ENCODE results near the gene SHROOM1. TPM values are rescaled to one million over a fixed set of nuclear protein-coding genes. Genes with fewer than 3 reads are reported as not detected.

The SHROOM1 gene
- total RNA-seq, 2 experiments from 2014 or later = 0.60 to 2.4 TPM

DNA sequence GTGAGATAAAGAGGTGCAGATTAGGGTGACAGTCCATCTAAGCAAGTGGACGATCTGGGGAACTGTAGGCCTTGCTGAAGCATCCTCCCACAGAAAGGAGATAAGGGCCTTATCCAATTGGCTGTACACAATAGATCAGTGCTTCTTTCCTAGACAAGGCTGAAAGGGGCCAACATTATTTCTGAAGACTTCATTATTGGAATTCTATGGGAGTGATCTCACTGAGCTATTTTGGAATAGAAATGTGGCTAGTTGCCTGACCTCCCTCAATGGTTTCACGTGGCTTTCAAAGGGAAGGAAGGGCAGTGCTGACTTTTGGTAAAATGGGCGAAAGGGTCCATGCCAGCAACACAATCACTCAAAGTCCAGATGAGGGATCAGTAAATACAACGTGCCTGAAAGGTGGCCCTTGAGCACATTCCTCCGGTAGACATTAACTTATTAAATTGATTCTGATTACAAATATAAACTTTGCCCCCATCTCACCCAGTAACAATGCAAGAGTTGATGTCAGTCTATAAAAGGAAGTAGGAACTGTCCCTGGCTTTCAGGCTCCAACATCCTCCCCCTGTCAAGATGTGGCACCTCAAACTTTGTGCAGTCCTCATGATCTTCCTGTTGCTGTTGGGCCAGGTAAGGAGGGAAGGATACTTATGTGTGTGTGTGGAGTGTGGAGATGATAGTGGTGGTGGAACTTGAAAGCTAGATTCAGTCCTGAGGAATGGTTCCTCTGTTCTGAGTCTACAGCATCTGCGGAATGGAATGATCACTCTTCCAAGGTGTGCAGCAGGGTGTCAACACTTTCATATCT is 42.9 kb upstream of the SHROOM1 start, which contains the start of gene LEAP2:
Gene LEAP2, plus strand, starts transcription at position 550 of the 811 bp plus-strand sequence. Its CDS starts 27 bp downstream, at position 577.
- Histone ChIP-seq H3K9me2 (ENCODE audit: insufficient read depth, low read length) (no peaks in the 10 kb centered on the region), H2AFZ (ENCODE audit: low read length) (no peak within 1 kb of the TSS), H3K79me2 (ENCODE audit: insufficient read depth, low read depth, low read length) (no peaks in the 10 kb centered on the region), H4K20me1 (ENCODE audit: insufficient read depth, low read length) (no peaks in the 10 kb centered on the region), H3K36me3 (ENCODE audit: insufficient read depth, low read length) (peaks cover 81% of the 10 kb centered on the region), H3K9me3 (ENCODE audit: low read length) (no peaks in the 10 kb centered on the region), H3K4me3 (ENCODE audit: low read depth, low read length, poor library complexity, severe bottlenecking) (no peak within 1 kb of the TSS), H3K27ac (ENCODE audit: low read depth, low read length, poor library complexity, severe bottlenecking) (no peak within 1 kb of the TSS), H3K4me1 (ENCODE audit: insufficient read depth, low read length, poor library complexity, severe bottlenecking) (no peaks in the 10 kb centered on the region), H3K4me2 (ENCODE audit: low read length) (no peak within 1 kb of the TSS)
- TF ChIP-seq EZH2phosphoT487 (IDR thresholded peaks at IDR 0.05; ENCODE audit: borderline replicate concordance, low read depth, low read length) = no peak
- no peak for DNase-seq (ENCODE audit: low spot score)
- BruUV-seq (replicated peaks) = no TSS peak
- intact Hi-C loops (cut with micrococcal nuclease; ENCODE audit: unreplicated experiment) = no loop called here
- ChIA-PET CTCF (ENCODE audit: unreplicated experiment) (no interaction called here), POLR2A (interaction anchor here (1.3 kb wide), 1 partner anchor 10 kb away, joined by 3 read pairs; no protein-coding TSS in a partner anchor)

- Histone ChIP-seq H3K4me2 (ENCODE audit: low read length) (no peak overlapping the region), H3K36me3 (ENCODE audit: insufficient read depth, low read length) (peaks cover 81% of the 10 kb centered on the region), H3K27ac (ENCODE audit: low read depth, low read length, poor library complexity, severe bottlenecking) (no peak overlapping the region), H4K20me1 (ENCODE audit: insufficient read depth, low read length) (no peaks in the 10 kb centered on the region), H2AFZ (ENCODE audit: low read length) (no peak overlapping the region), H3K9me3 (ENCODE audit: low read length) (no peaks in the 10 kb centered on the region), H3K4me3 (ENCODE audit: low read depth, low read length, poor library complexity, severe bottlenecking) (no peak overlapping the region), H3K79me2 (ENCODE audit: insufficient read depth, low read depth, low read length) (peaks cover 1% of the 10 kb centered on the region; the same call in 1 of the 2 replicates), H3K4me1 (ENCODE audit: insufficient read depth, low read length, poor library complexity, severe bottlenecking) (peaks cover 5% of the 10 kb centered on the region), H3K9me2 (ENCODE audit: insufficient read depth, low read length) (no peaks in the 10 kb centered on the region)
- BruUV-seq (replicated peaks) = no TSS peak
- no peak for TF ChIP-seq CTCF (conservative IDR thresholded peaks at IDR 0.05; ENCODE audit: low read length)
- no peak for TF ChIP-seq EZH2phosphoT487 (IDR thresholded peaks at IDR 0.05; ENCODE audit: borderline replicate concordance, low read depth, low read length)
- DNase-seq (ENCODE audit: low spot score) = no peak
- CTCF ChIA-PET (ENCODE audit: unreplicated experiment) = no interaction called here
- POLR2A ChIA-PET = interaction anchor here (1.0 to 1.3 kb wide), 2 partner anchors 9 to 23 kb away, joined by 3 read pairs; no protein-coding TSS in a partner anchor
- intact Hi-C loops (cut with micrococcal nuclease; ENCODE audit: unreplicated experiment) = no loop called here
These were observed 42.3 kb upstream of the SHROOM1 start for GRCh38 chr5:132872788-132873118.

DNA sequence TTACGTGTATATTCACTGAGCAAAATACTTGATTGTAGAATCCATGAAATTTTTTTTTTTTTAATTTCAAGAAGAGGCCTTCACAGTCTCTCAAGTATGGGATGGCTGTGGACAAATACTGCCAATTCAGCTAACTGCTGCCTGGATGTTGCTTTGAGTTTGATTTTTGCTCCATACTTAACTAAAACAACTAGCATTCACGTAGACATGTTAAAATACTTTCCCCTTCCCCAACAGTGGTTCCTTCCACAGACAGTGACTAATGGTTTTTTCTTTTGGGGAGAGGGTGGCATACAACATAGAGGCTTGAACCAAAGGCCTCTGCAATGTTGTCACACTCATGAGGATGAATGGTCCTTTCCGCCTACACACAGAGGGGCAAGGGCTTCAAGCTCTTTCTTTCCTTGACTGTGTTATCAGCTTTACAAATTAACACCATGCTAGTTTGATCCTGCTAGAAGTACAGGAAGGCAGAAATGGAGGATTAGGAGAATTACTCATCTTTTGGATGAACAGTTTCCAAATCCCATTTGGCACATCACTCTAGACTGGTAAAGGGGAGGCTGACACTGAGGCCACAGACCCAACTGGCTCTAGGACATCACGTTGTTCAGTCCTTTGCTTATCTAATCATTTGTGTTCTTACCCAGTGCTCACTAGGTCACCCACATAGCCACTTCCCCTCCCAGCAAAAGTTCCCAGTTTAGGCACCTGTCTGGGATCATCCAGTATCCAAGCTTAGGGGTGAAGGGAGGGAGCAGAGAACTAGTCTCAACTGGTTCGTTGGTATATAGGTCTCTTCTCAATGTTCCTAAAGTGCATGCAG is 41.2 kb upstream of the SHROOM1 start:
- Histone ChIP-seq H3K36me3 (ENCODE audit: insufficient read depth, low read length) (peaks cover 75% of the 10 kb centered on the region), H2AFZ (ENCODE audit: low read length) (no peak overlapping the region), H3K27ac (ENCODE audit: low read depth, low read length, poor library complexity, severe bottlenecking) (no peak overlapping the region), H3K4me3 (ENCODE audit: low read depth, low read length, poor library complexity, severe bottlenecking) (no peak overlapping the region), H3K9me2 (ENCODE audit: insufficient read depth, low read length) (no peaks in the 10 kb centered on the region), H3K79me2 (ENCODE audit: insufficient read depth, low read depth, low read length) (peaks cover 12% of the 10 kb centered on the region), H4K20me1 (ENCODE audit: insufficient read depth, low read length) (no peaks in the 10 kb centered on the region; the same call in 1 of the 2 replicates), H3K9me3 (ENCODE audit: low read length) (no peaks in the 10 kb centered on the region), H3K4me2 (ENCODE audit: low read length) (no peak overlapping the region), H3K4me1 (ENCODE audit: insufficient read depth, low read length, poor library complexity, severe bottlenecking) (peaks cover 12% of the 10 kb centered on the region)
- DNase-seq (ENCODE audit: low spot score) = no peak
- CTCF ChIA-PET (ENCODE audit: unreplicated experiment) = no interaction called here
- intact Hi-C loops (cut with micrococcal nuclease; ENCODE audit: unreplicated experiment) = no loop called here
- TF ChIP-seq CTCF (conservative IDR thresholded peaks at IDR 0.05; ENCODE audit: low read length) (no peak), EZH2phosphoT487 (IDR thresholded peaks at IDR 0.05; ENCODE audit: borderline replicate concordance, low read depth, low read length) (no peak)
- BruUV-seq (replicated peaks) = no TSS peak
- POLR2A ChIA-PET = interaction anchor here (0.6 to 1.8 kb wide), 4 partner anchors 8 to 41 kb away, joined by 3 to 4 read pairs (median 3); no protein-coding TSS in a partner anchor
